Measurements from ENCODE around the gene CASKIN1. TPM values are rescaled to one million over a fixed set of nuclear protein-coding genes. Genes with fewer than 3 reads are reported as not detected.

CASKIN1 gene
- total RNA-seq, 6 donors from 2014 or later: 0.06 to 1.0 (median 0.15) TPM; not detected in 3

- TF ChIP-seq POLR2AphosphoS5 (IDR thresholded peaks at IDR 0.05): peak; percentile 100
- TF ChIP-seq EP300 (IDR thresholded peaks at IDR 0.05): peak in 1 of 4 donors; percentile 78
- peak; percentile 86 to 100 (median 98) for TF ChIP-seq POLR2A (IDR thresholded peaks at IDR 0.05)
- TF ChIP-seq CTCF (IDR thresholded peaks at IDR 0.05): peak in 4 of 6 experiments; percentile 6 to 35 (median 20)
Observed at GRCh38 chr16:2155091-2155950, 41.1 kb downstream of the CASKIN1 start, which contains the start of gene TRAF7. TSS of gene TRAF7 (plus strand) at chr16:2155782. CDS start at chr16:2163921, 8,139 bp downstream.

GRCh38 chr16:2154533-2155090 lies 41.8 kb downstream of the CASKIN1 start:
- peaks cover 72 to 91% (median 82%) of the 10 kb centered on the region in 4 donors for H3K4me1 ChIP-seq
- 3 to 4% methylated on average over 23 of the region's 23 CpGs for WGBS, 2 donors
- H3K27me3 ChIP-seq: no peaks in the 10 kb centered on the region
- peak overlapping the region; percentile 66 to 89 (median 80) for H3K4me3 ChIP-seq
- DNase-seq (no peak), ATAC-seq (ENCODE audit: low FRiP score in 2 of 2) (no peak)
- no peak for TF ChIP-seq CTCF (IDR thresholded peaks at IDR 0.05)
- TF ChIP-seq EP300 (IDR thresholded peaks at IDR 0.05): no peak
- TF ChIP-seq POLR2AphosphoS5 (IDR thresholded peaks at IDR 0.05): no peak
- TF ChIP-seq POLR2A (IDR thresholded peaks at IDR 0.05): no peak
- no peaks in the 10 kb centered on the region for H3K9me3 ChIP-seq
- H3K27ac ChIP-seq: peak overlapping the region; percentile 69 to 93 (median 80)
- peaks cover 0 to 21% (median 4%) of the 10 kb centered on the region in 4 donors for H3K36me3 ChIP-seq

More at GRCh38 chr16:2155091-2155950, 41.1 kb downstream of the CASKIN1 start, which contains the start of gene TRAF7:
- H3K9me3 ChIP-seq: no peaks in the 10 kb centered on the region
- DNase-seq (peak; percentile 99 to 100), ATAC-seq (ENCODE audit: low FRiP score in 2 of 2) (peak; percentile 91 to 97)
- H3K27me3 ChIP-seq: no peaks in the 10 kb centered on the region
- WGBS, 2 donors: 0% methylated on average over 20 to 54 of the region's 94 CpGs
- H3K27ac ChIP-seq: peak within 1 kb of the TSS; percentile 83 to 93 (median 87)
- peaks cover 74 to 91% (median 82%) of the 10 kb centered on the region in 4 donors for H3K4me1 ChIP-seq
- H3K4me3 ChIP-seq: peak within 1 kb of the TSS; percentile 75 to 96 (median 86)
- H3K36me3 ChIP-seq: peaks cover 0 to 21% (median 4%) of the 10 kb centered on the region in 4 donors

GRCh38 chr16:2152695-2153506 lies 43.5 kb downstream of the CASKIN1 start:
- Histone ChIP-seq H3K27ac (peak overlapping the region; percentile 23 to 93 (median 84)), H3K4me3 (peak overlapping the region; percentile 54 to 89 (median 80)), H3K36me3 (peaks cover 0 to 21% (median 4%) of the 10 kb centered on the region in 4 donors), H3K4me1 (peaks cover 67 to 90% (median 80%) of the 10 kb centered on the region in 4 donors), H3K9me3 (no peaks in the 10 kb centered on the region), H3K27me3 (no peaks in the 10 kb centered on the region)
- TF ChIP-seq EP300 (IDR thresholded peaks at IDR 0.05) (no peak), POLR2AphosphoS5 (IDR thresholded peaks at IDR 0.05) (no peak), POLR2A (IDR thresholded peaks at IDR 0.05) (no peak), CTCF (IDR thresholded peaks at IDR 0.05) (no peak)
- ATAC-seq (ENCODE audit: low FRiP score in 2 of 2): no peak
- DNase-seq: peak in 1 of 2 donors; percentile 76
- WGBS, 2 donors: 44 to 69% methylated on average over 10 to 21 of the region's 25 CpGs

- no peak for DNase-seq
- TF ChIP-seq EP300 (IDR thresholded peaks at IDR 0.05): no peak
- no peak for TF ChIP-seq CTCF (IDR thresholded peaks at IDR 0.05)
- no peak for TF ChIP-seq POLR2AphosphoS5 (IDR thresholded peaks at IDR 0.05)
- no peak for TF ChIP-seq POLR2A (IDR thresholded peaks at IDR 0.05)
- 80 to 82% methylated on average over 8 to 13 of the region's 13 CpGs for WGBS, 2 donors
- H3K27me3 ChIP-seq: no peaks in the 10 kb centered on the region
- peaks cover 56 to 83% (median 71%) of the 10 kb centered on the region in 4 donors for H3K4me1 ChIP-seq
- no peak overlapping the region for H3K4me3 ChIP-seq
- H3K27ac ChIP-seq: no peak overlapping the region
- peaks cover 0 to 21% (median 4%) of the 10 kb centered on the region in 4 donors for H3K36me3 ChIP-seq
- ATAC-seq (ENCODE audit: low FRiP score in 2 of 2): no peak
- H3K9me3 ChIP-seq: no peaks in the 10 kb centered on the region
Observed at GRCh38 chr16:2151188-2152091, 45.0 kb downstream of the CASKIN1 start.
